ENCODE data around the gene FRMPD2. TPM values are rescaled to one million over a fixed set of nuclear protein-coding genes. Genes with fewer than 3 reads are reported as not detected.
A peak's percentile ranks its signal among the peaks of the same experiment; 100 is the strongest.

Gene FRMPD2
- total and polyA plus RNA-seq, 11 donors: 0.20 to 0.66 TPM; not detected in 9

DNA sequence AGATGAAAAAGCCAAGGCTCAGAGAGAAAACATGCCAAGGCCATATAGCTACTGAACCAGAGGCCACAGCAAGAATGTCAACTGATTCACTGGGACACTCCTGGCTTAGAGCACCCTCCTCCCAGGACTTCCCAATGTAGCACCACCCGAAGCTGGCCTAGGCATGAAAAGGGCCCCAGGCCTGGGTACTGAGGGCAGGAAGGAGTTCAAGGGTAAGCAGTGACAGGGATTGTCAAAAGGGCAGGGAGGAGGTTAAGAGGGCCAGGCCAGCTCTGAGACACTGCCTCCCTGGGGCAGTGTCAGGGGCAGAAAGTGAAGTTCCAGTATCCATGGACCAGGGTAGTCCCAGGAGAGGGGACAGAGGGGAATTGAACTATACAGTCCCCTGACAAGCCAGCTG is 57.8 kb downstream of the FRMPD2 start:
- Histone ChIP-seq H3K9me3 (peaks cover 0 to 4% (median 0%) of the 10 kb centered on the region in 12 donors), H3K27me3 (peaks cover 0 to 4% (median 0%) of the 10 kb centered on the region in 9 donors), H3K4me3 (no peak overlapping the region), H3K27ac (no peak overlapping the region), H3K4me1 (no peaks in the 10 kb centered on the region), H3K36me3 (no peaks in the 10 kb centered on the region)
- ATAC-seq (no peak), DNase-seq (no peak)
- WGBS, 4 donors: 70 to 100% (median 78%) methylated on average over 1 of the region's 1 CpG
- intact Hi-C loops (cut with DNase I): loop anchor here in 2 of 10 donors (5.0 kb wide), 2 partner anchors 71 to 291 kb away; no protein-coding TSS in a partner anchor
- TF ChIP-seq CTCF (IDR thresholded peaks at IDR 0.05): no peak
- TF ChIP-seq POLR2A (IDR thresholded peaks at IDR 0.05): no peak

- Histone ChIP-seq H3K27me3 (peaks cover 0 to 9% (median 0%) of the 10 kb centered on the region in 9 donors), H3K9me3 (peaks cover 0 to 4% (median 0%) of the 10 kb centered on the region in 12 donors), H3K27ac (no peak overlapping the region), H3K36me3 (no peaks in the 10 kb centered on the region), H3K4me1 (no peaks in the 10 kb centered on the region), H3K4me3 (no peak overlapping the region)
- no peak for TF ChIP-seq CTCF (IDR thresholded peaks at IDR 0.05)
- no peak for TF ChIP-seq POLR2A (IDR thresholded peaks at IDR 0.05)
- no peak for DNase-seq
- no peak for ATAC-seq
- intact Hi-C loops (cut with DNase I): loop anchor here in 2 of 10 donors (5.0 kb wide), 2 partner anchors 71 to 291 kb away; no protein-coding TSS in a partner anchor
Observed at GRCh38 chr10:48216204-48216505, 58.3 kb downstream of the FRMPD2 start.

GRCh38 chr10:48215486-48216203 is 58.9 kb downstream of the FRMPD2 start:
- peaks cover 0 to 13% (median 0%) of the 10 kb centered on the region in 9 donors for H3K27me3 ChIP-seq
- ATAC-seq (peak in 2 of 4 donors; percentile 36 to 64), DNase-seq (peak in 1 of 5 donors; percentile 20)
- no peaks in the 10 kb centered on the region for H3K36me3 ChIP-seq
- WGBS, 4 donors: 71 to 85% (median 75%) methylated on average over 5 of the region's 5 CpGs
- H3K9me3 ChIP-seq: peaks cover 0 to 4% (median 0%) of the 10 kb centered on the region in 12 donors
- H3K4me3 ChIP-seq: no peak overlapping the region
- intact Hi-C loops (cut with DNase I): loop anchor here in 4 of 10 donors (2.0 to 5.0 kb wide), 4 partner anchors 72 to 292 kb away; no protein-coding TSS in a partner anchor
- H3K4me1 ChIP-seq: no peaks in the 10 kb centered on the region
- TF ChIP-seq POLR2A (IDR thresholded peaks at IDR 0.05) (no peak), CTCF (IDR thresholded peaks at IDR 0.05) (peak; percentile 34 to 62 (median 55))
- no peak overlapping the region for H3K27ac ChIP-seq

DNA sequence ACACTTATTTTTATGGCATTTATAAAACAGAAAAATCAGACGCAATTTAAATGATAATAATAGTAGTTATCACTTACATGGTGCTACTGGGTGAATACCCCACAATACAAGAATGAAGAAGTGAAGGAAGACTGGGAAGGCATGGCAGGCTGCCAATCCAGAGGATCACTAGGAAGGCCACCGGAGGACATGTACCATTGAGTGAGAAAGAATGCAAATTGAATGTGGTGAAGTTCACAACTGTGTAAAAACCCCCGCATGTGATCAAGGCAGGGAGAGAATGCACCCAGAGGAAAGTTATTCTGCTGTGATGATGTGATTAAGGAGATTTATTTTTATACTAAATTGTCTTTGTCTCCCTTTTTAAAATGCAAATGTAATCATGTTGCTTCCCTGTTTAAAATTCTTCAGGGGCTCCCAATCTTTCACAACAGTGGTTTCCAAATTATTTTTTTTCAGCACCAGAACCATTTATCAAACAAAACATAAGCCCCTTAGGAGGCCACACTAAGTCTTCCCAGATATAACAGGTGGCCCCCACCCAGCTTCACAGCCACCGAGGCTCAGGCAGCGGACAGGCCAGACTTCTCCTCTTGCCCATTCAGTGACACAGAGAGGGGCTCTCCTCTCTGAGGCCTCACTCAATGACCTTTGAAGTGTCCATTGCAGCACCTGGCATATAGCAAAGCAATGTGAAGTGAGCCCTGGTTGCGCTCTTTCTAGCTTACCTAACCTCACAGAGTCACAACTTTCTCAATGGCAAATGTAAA is 59.6 kb downstream of the FRMPD2 start:
- Histone ChIP-seq H3K27me3 (peaks cover 0 to 13% (median 0%) of the 10 kb centered on the region in 9 donors), H3K27ac (no peak overlapping the region), H3K4me3 (no peak overlapping the region), H3K4me1 (no peaks in the 10 kb centered on the region), H3K9me3 (peaks cover 0 to 4% (median 0%) of the 10 kb centered on the region in 12 donors), H3K36me3 (no peaks in the 10 kb centered on the region)
- no peak for ATAC-seq
- intact Hi-C loops (cut with DNase I): loop anchor here in 5 of 10 donors (2.0 to 5.0 kb wide), 4 partner anchors 72 to 292 kb away; no protein-coding TSS in a partner anchor
- TF ChIP-seq CTCF (IDR thresholded peaks at IDR 0.05) (no peak), POLR2A (IDR thresholded peaks at IDR 0.05) (no peak)
- DNase-seq: no peak
- WGBS, 4 donors: 82 to 90% (median 86%) methylated on average over 6 of the region's 6 CpGs

Measured in heart left ventricle (tissue), 16 donors.